Brain microvascular endothelial cell (primary cell): ENCODE measurements around the gene CKLF.

Experiments used
- DNase-seq: peaks from one replicate; pipeline ENCODE4 v3.0.0-alpha.2; 2020
- H3K27ac ChIP-seq: fragments of 250-450 bp; sonication (Bioruptor Pico); 2 replicates; pipeline ENCODE4 v1.5.1; 2020; ENCODE audit warnings: mild to moderate bottlenecking, moderate library complexity
- H3K27me3 ChIP-seq: fragments of 250-450 bp; sonication (Bioruptor Pico); replicated peaks from 2 replicates; pipeline ENCODE4 v1.5.1; 2020; ENCODE audit warnings: mild to moderate bottlenecking
- H3K36me3 ChIP-seq: fragments of 250-450 bp; sonication (Bioruptor Pico); replicated peaks from 2 replicates; pipeline ENCODE4 v1.5.1; 2020; ENCODE audit warnings: mild to moderate bottlenecking
- H3K4me3 ChIP-seq: 2 replicates; pipeline ENCODE4 v1.5.1; 2011; ENCODE audit warnings: low read depth, mild to moderate bottlenecking, control low read depth, low read length, moderate library complexity
- in situ Hi-C: cut with HindIII; loops from 2 replicates; pipeline ENCODE4 v1.10.0; 2017; ENCODE audit warnings: low sequenced_read_pairs, low pct_ligation_motif_present
- TF ChIP-seq, protein P1 (sequence below): IDR thresholded peaks from 2 replicates; pipeline ENCODE4 v1.5.1; 2011; ENCODE audit warnings: low read depth, mild to moderate bottlenecking, moderate library complexity, low read length, control low read depth, inconsistent platforms; ENCODE audit errors: missing control alignments

The CKLF gene

DNA sequence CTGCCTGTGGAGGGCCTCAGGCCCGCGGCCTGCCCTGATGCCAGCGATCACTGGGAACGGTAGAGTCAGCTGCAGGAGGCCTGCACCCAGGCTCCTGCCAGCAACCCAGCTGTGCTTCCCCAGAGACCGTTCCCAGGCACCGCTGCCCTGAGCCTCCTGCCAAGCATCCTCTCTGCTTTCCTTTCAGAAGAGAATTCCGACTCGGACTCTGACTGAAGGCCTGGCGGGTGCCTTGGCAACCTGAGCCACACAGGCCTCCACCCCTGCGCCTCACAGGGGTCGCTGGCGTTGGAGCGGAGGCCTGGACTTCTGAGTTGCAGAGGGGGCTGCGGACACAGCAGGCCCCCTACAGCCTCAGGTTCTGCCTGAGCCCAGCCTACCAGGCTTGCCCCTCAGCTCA is 60.0 kb downstream of the CKLF start:
- Histone ChIP-seq H3K27me3 (no peaks in the 10 kb centered on the region), H3K36me3 (peaks cover 53% of the 10 kb centered on the region), H3K27ac (no peak overlapping the region), H3K4me3 (no peak overlapping the region)
- in situ Hi-C loops, result no loop called here
- DNase-seq, result no peak
- TF ChIP-seq, protein P1, sequence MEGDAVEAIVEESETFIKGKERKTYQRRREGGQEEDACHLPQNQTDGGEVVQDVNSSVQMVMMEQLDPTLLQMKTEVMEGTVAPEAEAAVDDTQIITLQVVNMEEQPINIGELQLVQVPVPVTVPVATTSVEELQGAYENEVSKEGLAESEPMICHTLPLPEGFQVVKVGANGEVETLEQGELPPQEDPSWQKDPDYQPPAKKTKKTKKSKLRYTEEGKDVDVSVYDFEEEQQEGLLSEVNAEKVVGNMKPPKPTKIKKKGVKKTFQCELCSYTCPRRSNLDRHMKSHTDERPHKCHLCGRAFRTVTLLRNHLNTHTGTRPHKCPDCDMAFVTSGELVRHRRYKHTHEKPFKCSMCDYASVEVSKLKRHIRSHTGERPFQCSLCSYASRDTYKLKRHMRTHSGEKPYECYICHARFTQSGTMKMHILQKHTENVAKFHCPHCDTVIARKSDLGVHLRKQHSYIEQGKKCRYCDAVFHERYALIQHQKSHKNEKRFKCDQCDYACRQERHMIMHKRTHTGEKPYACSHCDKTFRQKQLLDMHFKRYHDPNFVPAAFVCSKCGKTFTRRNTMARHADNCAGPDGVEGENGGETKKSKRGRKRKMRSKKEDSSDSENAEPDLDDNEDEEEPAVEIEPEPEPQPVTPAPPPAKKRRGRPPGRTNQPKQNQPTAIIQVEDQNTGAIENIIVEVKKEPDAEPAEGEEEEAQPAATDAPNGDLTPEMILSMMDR, result no peak

DNA sequence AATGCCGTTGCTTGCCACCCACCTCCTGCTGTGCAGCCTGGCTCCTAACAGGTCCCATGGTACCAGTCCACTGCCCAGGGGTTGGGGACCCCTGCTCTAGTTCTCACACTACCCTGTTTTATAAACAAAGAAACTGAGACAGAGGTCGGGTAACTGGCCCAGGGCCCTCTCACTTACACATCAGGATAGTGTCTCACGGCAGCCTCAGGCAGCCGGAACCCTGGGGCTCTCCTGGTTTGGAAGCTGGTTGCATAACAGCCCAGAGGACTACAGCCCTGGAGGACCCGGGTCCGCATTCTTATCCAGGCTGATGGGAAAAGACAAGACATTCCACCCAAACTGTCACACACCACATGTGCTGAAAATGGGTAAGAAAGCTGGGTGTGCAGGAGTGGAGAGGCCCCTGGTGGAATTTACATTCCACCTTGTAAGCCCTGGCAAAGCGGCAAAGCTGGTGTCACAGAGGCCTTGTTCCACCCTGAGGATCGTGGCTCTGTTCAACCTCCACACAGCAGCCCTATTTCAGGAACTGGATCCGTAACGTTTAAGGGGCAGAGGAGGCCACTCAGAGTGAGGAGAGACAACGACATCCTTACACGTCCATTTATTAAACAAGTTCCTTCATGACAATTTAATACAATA is 61.9 kb downstream of the CKLF start:
- TF ChIP-seq, protein P1, result no peak
- peaks cover 46% of the 10 kb centered on the region for H3K36me3 ChIP-seq
- in situ Hi-C loops, result no loop called here
- no peak overlapping the region for H3K4me3 ChIP-seq
- no peak overlapping the region for H3K27ac ChIP-seq
- H3K27me3 ChIP-seq, result no peaks in the 10 kb centered on the region
- no peak for DNase-seq
